PC-9 (cell line): ENCODE data around the gene PTPRG. TPM values are rescaled to one million over a fixed set of nuclear protein-coding genes. Genes with fewer than 3 reads are reported as not detected.

ENCODE experiments used
- BruUV-seq: library from RNA; stranded (reverse); fragments of 400-500 nt; replicated peaks from 2 replicates; lab custom pipeline; 2021; lab: Mats Ljungman, UMichigan
- CTCF ChIA-PET: fragments of 300-600 bp; sonication (Branson Sonifier 250); formaldehyde crosslinking; loops from one replicate; lab custom pipeline; 2022; ENCODE audit warnings: antibody characterized with exemption; lab: Charles Lee
- POLR2A ChIA-PET: fragments of 300-600 bp; sonication (Branson Sonifier 250); formaldehyde crosslinking; loops from one replicate; lab custom pipeline; 2022; ENCODE audit warnings: antibody characterized with exemption; ENCODE audit not compliant: unreplicated experiment; lab: Charles Lee
- DNase-seq, 2 experiments: peaks; one replicate each; pipeline versions ENCODE4 v3.0.0 to v3.0.0-alpha.2; 2015 to 2022; ENCODE audit warnings: mixed read lengths in 1 of 2
- H2AFZ ChIP-seq: fragments of 200-600 bp; sonication (generic); 2 replicates; pipeline ENCODE4 v1.8.1; 2017; ENCODE audit warnings: antibody characterized with exemption
- H3F3A ChIP-seq: fragments of 200-600 bp; sonication (generic); 2 replicates; pipeline ENCODE4 v1.8.1; 2017; ENCODE audit warnings: antibody characterized with exemption, mild to moderate bottlenecking, low read depth; ENCODE audit not compliant: insufficient read depth
- H3K27ac ChIP-seq: fragments of 200-600 bp; sonication (generic); 2 replicates; pipeline ENCODE4 v1.6.1; 2016; ENCODE audit warnings: mixed run types
- H3K27me3 ChIP-seq: fragments of 200-600 bp; sonication (generic); 2 replicates; pipeline ENCODE4 v1.6.1; 2016; ENCODE audit warnings: low read depth, mixed run types; ENCODE audit not compliant: insufficient read depth
- H3K36me3 ChIP-seq: fragments of 200-600 bp; sonication (generic); 2 replicates; pipeline ENCODE4 v1.6.1; 2016; ENCODE audit warnings: low read depth, mixed run types
- H3K4me1 ChIP-seq: fragments of 200-600 bp; sonication (generic); replicated peaks from 2 replicates; pipeline ENCODE4 v1.6.1; 2016; ENCODE audit warnings: mixed run types; ENCODE audit not compliant: insufficient read depth
- H3K4me2 ChIP-seq: fragments of 200-600 bp; sonication (generic); 2 replicates; pipeline ENCODE4 v1.6.1; 2017; ENCODE audit warnings: mixed run types
- H3K4me3 ChIP-seq: fragments of 200-600 bp; sonication (generic); 2 replicates; pipeline ENCODE4 v1.6.1; 2016; ENCODE audit warnings: mixed run types
- H3K79me2 ChIP-seq: fragments of 200-600 bp; sonication (generic); 2 replicates; pipeline ENCODE4 v1.6.1; 2017; ENCODE audit warnings: low read depth, mixed run types
- H3K9me2 ChIP-seq: fragments of 200-600 bp; sonication (generic); 2 replicates; pipeline ENCODE4 v1.8.1; 2017; ENCODE audit warnings: mild to moderate bottlenecking; ENCODE audit not compliant: insufficient read depth
- H3K9me3 ChIP-seq: fragments of 200-600 bp; sonication (generic); 2 replicates; pipeline ENCODE4 v1.8.1; 2016; ENCODE audit warnings: low read depth; ENCODE audit not compliant: insufficient read depth
- H4K20me1 ChIP-seq: fragments of 200-600 bp; sonication (generic); 2 replicates; pipeline ENCODE4 v1.8.1; 2017; ENCODE audit not compliant: insufficient read depth
- CTCF ChIP-seq: fragments of 200-600 bp; sonication (generic); conservative IDR thresholded peaks from 2 replicates; pipeline ENCODE4 v1.6.1; 2017; ENCODE audit warnings: mixed run types, antibody characterized with exemption, mild to moderate bottlenecking, moderate library complexity
- EZH2 ChIP-seq: fragments of 200-600 bp; sonication (generic); IDR thresholded peaks from 2 replicates; pipeline ENCODE4 v1.8.0; 2017; ENCODE audit warnings: antibody characterized with exemption, low read depth
- intact Hi-C: fragments of 100-400 bp; cut with micrococcal nuclease; formaldehyde crosslinking; loops from one replicate; pipeline ENCODE4 v1.10.0; 2022; ENCODE audit not compliant: unreplicated experiment
- total RNA-seq: library from RNA; stranded (reverse); gene quantifications from 2 replicates; pipeline ENCODE4 v1.2.3, GENCODE V29; 2021

Gene PTPRG
- total RNA-seq, 1 experiment from 2014 or later: 32.9 TPM

- no peak for TF ChIP-seq CTCF
- no peak for TF ChIP-seq EZH2
- Histone ChIP-seq H3K4me3 (no peak overlapping the region), H3K9me2 (no peaks in the 10 kb centered on the region), H2AFZ (no peak overlapping the region), H3K4me2 (no peak overlapping the region), H3F3A (no peaks in the 10 kb centered on the region), H3K4me1 (no peaks in the 10 kb centered on the region), H3K27ac (no peak overlapping the region), H3K36me3 (no peaks in the 10 kb centered on the region), H3K9me3 (no peaks in the 10 kb centered on the region), H3K27me3 (no peaks in the 10 kb centered on the region), H3K79me2 (no peaks in the 10 kb centered on the region), H4K20me1 (no peaks in the 10 kb centered on the region; the same call in 1 of the 2 replicates)
- BruUV-seq: no TSS peak
- POLR2A ChIA-PET: no interaction called here
- intact Hi-C loops: no loop called here
- DNase-seq: no peak
- CTCF ChIA-PET: no interaction called here
These were observed 20.9 kb downstream of the PTPRG start for GRCh38 chr3:61582287-61582686.

GRCh38 chr3:61582846-61583245 lies 21.5 kb downstream of the PTPRG start:
- Histone ChIP-seq H3K79me2 (no peaks in the 10 kb centered on the region), H3K4me3 (no peak overlapping the region), H3K4me1 (no peaks in the 10 kb centered on the region), H4K20me1 (no peaks in the 10 kb centered on the region; the same call in 1 of the 2 replicates), H3K4me2 (no peak overlapping the region), H2AFZ (no peak overlapping the region), H3K27me3 (no peaks in the 10 kb centered on the region), H3F3A (no peaks in the 10 kb centered on the region), H3K27ac (no peak overlapping the region), H3K9me2 (no peaks in the 10 kb centered on the region), H3K9me3 (no peaks in the 10 kb centered on the region), H3K36me3 (no peaks in the 10 kb centered on the region)
- POLR2A ChIA-PET: no interaction called here
- BruUV-seq: no TSS peak
- intact Hi-C loops: no loop called here
- no peak for TF ChIP-seq EZH2
- no peak for TF ChIP-seq CTCF
- no peak for DNase-seq
- CTCF ChIA-PET: no interaction called here

GRCh38 chr3:61583890-61584875 lies 22.8 kb downstream of the PTPRG start:
- Histone ChIP-seq H2AFZ (no peak overlapping the region), H3K27me3 (no peaks in the 10 kb centered on the region), H3K4me1 (no peaks in the 10 kb centered on the region), H3F3A (no peaks in the 10 kb centered on the region), H3K9me3 (no peaks in the 10 kb centered on the region), H3K4me3 (no peak overlapping the region), H4K20me1 (no peaks in the 10 kb centered on the region; the same call in 1 of the 2 replicates), H3K4me2 (no peak overlapping the region), H3K27ac (no peak overlapping the region), H3K79me2 (no peaks in the 10 kb centered on the region), H3K9me2 (no peaks in the 10 kb centered on the region), H3K36me3 (no peaks in the 10 kb centered on the region)
- no TSS peak for BruUV-seq
- CTCF ChIA-PET: no interaction called here
- intact Hi-C loops: no loop called here
- POLR2A ChIA-PET: no interaction called here
- DNase-seq: no peak
- no peak for TF ChIP-seq EZH2
- TF ChIP-seq CTCF: no peak
